Activated CD4-positive, alpha-beta T cell treated with anti-CD3 and anti-CD28 coated beads for 24 hours (primary cell): ENCODE data around the gene ERCC6L2.

Experiments used
- DNase-seq, 2 donors: peaks; one replicate each; pipeline ENCODE4 v3.0.0-alpha.2; 2020; ENCODE audit warnings: low read depth in 2 of 2

Gene ERCC6L2

DNA sequence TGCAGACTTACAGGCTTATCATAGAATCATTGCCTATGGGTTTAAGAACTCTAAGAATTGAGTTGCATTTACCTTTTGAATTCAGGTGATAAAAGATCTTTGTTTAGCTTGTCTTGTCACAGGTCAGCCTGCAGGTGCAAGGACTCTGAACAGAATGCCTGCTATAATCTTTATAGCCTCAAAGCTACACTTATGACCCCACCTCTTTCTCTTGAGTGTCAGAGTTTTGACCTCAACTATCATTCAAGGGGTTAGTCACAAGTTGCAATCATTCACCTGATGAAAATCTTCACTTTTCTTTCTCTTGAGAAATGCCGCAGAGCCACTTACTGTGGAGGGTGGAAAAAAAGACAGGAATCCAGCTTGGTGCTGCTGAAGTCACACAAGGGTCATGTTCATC, 49.5 kb downstream of the ERCC6L2 start:
- no peak for DNase-seq

DNA sequence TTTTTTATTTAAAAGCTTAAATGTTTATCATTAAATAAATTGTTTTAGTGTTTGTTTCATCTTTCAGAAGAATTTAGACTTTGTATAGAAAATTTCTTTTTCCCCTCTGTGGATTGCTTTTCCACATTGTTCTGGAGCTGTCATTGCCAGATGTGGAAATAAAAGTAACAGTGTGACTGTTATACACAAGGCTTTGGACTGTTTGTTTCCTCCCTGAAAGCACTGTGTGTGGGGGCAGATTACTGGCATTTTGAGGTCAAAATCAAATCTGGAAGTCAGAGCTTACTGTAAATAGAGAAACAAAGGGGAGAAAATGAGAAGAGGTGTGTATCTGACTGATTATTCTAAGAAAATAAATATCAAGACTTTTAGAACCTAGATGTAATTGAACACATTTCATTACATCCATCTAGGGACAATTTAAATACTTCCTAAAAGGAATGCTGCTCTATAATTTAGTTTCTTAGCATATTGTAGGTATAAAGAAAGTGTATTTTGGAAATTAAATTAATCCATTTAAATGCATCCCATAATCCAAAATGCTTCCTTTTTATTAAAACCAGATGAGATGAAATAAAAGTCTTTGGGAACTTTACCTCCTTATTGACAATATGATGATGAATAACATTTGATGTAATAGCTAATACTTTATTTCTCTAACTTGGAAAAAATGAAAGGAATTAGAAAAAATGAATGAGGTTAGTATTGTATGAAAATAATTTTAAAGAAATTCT, 51.9 kb downstream of the ERCC6L2 start:
- DNase-seq = no peak

DNA sequence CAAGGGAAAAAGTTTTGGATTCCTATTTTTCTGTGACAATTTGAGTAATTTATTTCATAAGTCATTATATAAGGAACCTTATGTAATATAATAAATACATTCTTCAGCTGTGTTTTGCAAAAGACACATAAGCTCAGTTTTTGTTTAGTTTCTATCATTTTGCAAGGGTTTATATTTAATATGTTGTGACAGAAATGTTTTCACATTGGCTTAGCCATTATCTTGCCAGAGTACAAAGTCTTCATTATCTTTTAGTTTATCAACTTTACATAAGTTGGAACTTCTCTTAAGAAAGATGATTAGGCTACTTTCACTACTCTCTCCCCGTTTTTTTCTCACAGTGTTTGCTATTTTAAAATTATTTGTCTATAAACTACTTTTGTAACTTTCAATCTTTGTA, 54.8 kb downstream of the ERCC6L2 start:
- no peak for DNase-seq

DNA sequence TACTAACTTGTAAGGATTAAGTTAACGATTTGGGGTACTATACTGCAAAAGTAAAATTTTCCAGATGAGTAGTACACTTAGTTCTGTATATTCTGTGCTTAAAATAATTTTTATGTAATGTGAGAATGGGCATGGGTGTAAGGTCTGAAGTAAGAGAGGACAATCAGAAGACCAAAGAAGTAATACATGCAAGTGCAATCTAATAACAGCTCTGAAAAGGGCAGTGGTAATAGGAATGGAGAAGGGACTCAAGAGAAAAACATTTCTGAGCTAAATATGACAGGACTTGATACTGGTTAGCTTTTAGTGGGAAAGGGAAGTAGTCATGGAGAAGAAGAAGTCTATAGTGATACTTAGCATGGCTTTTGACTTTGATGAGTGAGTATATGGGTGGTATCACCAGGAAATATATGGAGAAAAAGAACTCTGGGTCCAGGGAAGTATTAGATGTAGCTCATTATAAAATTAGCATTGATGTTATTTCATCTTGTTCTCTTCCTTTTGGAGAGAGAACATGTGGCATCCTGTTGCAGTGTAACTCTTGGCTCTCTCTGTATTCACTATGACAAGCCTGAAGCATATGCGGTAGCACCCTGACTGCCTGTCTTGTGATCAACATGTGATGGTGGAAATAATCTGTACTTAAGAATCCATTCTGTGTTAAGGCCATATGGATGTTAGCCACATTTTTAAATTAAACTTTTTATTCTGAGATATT, 60.5 kb downstream of the ERCC6L2 start:
- no peak for DNase-seq

- no peak for DNase-seq
Observed at GRCh38 chr9:95936579-95937075, 61.1 kb downstream of the ERCC6L2 start.

GRCh38 chr9:95937131-95937530, 61.6 kb downstream of the ERCC6L2 start:
- no peak for DNase-seq

GRCh38 chr9:95938724-95939123, 63.2 kb downstream of the ERCC6L2 start:
- DNase-seq = no peak

- DNase-seq = no peak
Observed at GRCh38 chr9:95939472-95939871, 64.0 kb downstream of the ERCC6L2 start.

GRCh38 chr9:95940265-95940664, 64.8 kb downstream of the ERCC6L2 start:
- DNase-seq = no peak

- no peak for DNase-seq
Observed at GRCh38 chr9:95942016-95942415, 66.5 kb downstream of the ERCC6L2 start.

DNA sequence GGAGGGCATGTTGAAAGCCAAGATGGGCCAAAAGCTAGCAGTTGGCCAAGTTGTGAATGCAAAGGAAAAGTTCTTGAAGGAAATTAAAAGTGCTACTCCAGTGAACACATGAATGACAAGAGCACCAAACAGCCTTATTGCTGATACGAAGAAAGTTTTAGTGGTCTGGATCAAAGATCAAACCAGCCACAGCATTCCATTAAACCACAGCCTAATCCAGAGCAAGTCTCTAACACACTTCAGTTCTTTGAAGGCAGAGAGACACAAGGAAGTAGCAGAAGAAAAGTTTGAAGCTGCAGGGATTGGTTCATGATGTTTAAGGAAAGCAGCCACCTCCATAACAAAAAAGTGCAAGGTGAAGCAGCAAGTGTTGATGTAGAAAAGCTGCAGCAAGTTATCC, 71.6 kb downstream of the ERCC6L2 start:
- no peak for DNase-seq

DNA sequence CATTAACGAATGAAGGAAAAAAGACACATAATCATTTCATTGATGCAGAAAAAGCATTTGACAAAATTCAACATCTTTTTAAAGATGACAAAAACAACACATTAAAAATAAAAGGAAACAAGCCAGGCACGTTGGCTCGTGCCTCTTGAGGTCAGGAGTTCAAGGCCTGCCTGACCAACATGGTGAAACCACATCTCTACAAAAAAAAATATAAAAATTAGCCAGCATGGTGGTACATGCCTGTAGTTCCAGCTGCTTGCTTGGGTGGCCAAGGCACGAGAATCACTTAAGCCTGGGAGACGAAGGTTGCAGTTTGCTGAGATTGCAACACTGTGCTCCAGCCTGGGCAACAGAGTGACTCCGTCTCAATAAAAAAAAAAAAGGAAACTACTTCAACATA, 77.0 kb downstream of the ERCC6L2 start:
- DNase-seq = no peak

DNA sequence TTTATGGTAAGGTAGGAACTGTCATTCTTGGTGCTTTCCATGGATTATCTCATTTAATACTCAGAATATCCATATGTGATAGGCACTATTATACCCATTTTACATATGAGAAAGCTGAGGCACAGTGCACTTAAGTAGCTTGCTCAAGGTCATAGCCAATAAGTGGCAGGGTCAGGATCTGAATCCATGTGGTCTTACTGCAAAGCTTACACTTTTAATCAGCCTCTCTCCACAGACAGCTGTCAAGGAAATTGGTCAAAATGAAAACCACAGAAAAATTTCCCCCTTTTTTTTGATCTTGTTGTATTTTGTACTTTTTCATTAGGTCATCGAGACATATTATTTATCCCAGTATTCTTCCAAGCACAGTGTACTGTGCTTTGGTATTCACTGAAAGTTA, 78.5 kb downstream of the ERCC6L2 start:
- no peak for DNase-seq

DNA sequence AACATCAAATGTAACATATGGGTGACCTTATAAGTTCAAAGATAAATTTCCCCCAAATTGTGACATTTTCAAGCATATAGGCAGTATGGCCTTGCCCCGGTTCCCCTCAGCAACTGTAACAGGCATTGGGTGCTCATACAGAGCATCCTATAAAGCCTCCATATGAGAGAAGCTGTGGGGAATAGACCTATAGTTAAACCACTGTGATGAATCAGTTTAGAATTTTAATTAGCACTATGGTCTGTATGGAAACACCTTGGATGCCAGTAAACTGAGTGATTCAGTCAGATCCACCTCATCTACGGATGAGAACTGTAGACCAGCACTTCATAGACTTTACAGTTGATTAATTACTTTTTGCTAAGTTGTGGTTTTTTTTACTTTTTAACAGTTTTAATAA, 79.4 kb downstream of the ERCC6L2 start:
- no peak for DNase-seq

GRCh38 chr9:95962936-95963335, 87.4 kb downstream of the ERCC6L2 start:
- DNase-seq = no peak

DNA sequence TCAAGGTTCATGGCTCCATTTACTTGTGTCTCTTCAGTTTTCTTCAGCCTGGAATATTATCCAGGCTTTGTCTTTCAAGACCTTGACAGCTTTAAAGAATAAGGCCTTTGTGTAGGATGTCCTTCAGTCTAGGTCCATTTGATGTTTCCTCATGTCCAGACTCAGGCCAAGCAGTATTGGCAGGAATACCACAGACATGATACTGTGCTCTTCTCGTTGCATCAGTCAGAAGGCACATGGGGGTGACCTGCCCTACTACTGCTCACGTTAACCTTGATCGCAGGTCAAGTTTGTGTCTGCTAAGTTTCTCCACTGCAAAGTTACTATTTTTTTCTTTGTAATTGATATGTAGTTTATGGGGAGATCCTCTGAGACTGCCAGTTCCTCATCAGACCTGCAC, 88.2 kb downstream of the ERCC6L2 start:
- no peak for DNase-seq

DNA sequence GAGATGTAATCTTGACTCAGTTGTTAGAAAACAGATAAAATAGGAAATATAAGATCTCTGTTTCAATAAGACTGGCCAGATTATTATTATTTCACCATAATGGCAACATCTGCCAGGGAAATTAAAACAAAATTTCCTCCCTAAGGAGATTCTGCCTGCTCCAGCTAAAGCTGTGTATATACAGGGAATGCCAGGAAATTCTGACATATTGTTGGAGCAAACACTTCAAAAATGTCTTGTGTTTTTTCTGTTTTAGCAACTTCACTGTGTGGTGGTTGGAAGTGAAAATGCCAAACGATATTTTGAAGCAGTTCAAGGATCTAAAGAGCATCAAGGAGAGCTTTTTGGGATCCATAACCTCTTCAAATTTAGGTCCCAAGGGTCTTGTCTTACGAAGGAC, 90.8 kb downstream of the ERCC6L2 start:
- no peak for DNase-seq

DNA sequence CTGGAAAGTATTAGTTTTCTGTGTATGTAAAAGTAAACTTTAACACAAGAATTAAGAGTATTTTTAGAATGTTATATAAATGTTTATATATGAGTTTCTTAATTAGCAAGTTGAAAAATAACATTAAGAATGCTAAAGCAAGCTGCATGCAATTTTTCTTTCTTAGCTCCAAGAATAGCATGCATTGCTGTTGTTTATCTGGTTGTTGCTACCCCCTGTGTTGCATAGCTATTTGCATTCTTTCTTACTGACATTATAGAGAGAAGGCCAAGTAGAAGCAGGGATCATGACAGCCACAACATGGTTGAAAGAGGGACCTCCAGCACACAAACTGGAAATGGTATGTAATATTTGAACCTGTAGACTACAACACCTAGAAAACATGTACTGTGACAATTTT, 94.8 kb downstream of the ERCC6L2 start:
- no peak for DNase-seq

DNA sequence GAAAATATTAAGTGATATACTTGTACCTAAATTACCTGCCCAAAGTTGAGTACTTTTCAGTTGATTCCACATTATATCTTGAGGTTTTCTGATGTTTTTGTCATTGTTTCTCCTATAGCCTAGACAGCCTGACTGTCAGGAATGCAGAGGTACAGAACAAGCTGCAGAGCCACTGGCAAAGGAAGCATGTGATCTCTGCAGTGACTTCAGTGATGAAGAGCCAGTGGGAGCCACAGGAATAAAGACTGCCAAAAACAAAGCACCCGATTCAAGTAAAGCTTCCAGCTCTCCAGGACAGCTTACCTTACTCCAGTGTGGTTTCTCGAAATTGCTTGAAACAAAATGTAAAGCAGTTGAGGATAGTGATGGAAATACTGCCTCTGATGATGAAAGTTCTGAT, 96.3 kb downstream of the ERCC6L2 start:
- no peak for DNase-seq

- no peak for DNase-seq
Observed at GRCh38 chr9:95974389-95974788, 98.9 kb downstream of the ERCC6L2 start.

DNA sequence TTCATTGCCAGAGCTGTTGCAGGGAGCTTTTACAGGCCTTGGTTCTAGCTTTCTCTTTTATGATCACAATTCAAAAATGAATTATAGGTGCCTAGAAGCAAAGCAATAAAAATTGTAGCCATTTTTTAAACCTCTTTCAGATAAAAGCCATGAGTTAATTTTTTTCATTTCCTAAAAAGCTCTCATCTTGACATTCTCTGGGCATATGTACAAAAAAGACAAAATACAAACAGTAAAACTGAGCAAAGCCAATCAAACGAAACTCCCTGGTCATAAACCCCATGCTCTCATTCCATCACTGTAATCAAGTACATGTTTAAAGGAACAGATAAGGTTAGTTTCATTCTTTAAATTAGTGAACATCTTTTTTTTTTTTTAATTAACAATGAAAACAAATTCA, 101.9 kb downstream of the ERCC6L2 start:
- DNase-seq = no peak

GRCh38 chr9:95978106-95978505, 102.6 kb downstream of the ERCC6L2 start:
- DNase-seq = no peak

DNA sequence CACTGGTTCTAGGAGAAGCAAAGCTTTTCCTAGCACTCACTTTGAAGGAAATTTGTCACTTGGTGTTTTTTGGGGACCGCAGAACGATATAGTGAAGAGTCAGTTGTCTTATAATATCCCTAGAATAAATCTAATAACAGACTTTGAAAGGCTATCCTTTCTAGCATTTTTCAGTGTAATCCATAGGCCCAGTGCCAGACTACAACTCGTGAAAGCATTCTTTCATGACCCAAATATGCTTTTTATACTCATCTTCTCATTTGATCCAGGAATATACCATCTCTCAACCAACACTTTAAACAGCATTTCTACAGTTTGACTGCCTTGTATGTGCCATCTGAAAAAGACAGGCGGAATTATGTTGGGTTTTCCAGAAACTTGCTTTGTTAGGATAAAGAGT, 104.0 kb downstream of the ERCC6L2 start:
- DNase-seq = no peak
